NCI-H2081 treated with DMSO at 0.1 percent for 48 hours (cell line): ENCODE results near the gene NDEL1.

Source experiments
- DNase-seq: peaks from one replicate; lab custom pipeline; 2025; lab: John Stamatoyannopoulos, UW

The NDEL1 gene

DNA sequence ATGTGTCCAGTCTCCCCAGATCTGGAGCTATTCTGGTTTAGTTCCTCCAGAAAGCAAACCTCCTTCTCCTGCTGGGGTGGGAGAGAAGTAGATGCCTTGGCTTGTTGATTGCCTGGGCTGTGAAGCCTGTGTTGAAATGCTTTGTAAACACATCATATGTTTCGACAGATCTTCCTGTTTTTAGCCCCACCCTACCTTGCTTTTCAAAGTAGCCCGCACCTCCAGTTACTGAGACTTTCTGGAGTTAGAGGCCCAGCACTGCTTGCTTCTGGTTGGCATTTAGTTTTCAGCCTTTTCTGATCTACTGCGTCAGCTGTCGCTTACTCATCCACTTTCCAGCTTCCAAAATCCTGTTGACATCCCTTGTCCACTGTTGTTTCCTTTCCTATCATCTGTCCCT is 17.9 kb upstream of the NDEL1 start:
- no peak for DNase-seq

DNA sequence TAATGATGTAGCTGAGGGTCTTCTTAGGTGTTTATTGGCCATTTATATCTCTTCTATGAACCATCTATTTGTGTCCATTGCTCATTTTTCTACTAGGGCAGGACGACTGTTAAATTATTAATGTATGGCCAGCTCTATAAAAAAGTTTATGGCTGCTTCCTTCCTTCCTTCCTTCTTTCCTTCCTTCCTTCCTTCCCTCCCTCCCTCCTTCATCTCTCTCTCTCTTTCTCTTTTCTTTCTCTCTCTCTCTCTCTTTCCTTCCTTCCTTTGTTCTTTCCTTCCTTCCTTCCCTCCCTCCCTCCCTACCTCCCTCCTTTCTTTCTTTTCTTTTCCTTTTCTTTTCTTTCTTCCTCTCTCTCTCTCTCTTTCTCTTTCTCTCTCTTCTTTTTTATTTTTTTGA is 17.2 kb upstream of the NDEL1 start:
- DNase-seq: no peak

DNA sequence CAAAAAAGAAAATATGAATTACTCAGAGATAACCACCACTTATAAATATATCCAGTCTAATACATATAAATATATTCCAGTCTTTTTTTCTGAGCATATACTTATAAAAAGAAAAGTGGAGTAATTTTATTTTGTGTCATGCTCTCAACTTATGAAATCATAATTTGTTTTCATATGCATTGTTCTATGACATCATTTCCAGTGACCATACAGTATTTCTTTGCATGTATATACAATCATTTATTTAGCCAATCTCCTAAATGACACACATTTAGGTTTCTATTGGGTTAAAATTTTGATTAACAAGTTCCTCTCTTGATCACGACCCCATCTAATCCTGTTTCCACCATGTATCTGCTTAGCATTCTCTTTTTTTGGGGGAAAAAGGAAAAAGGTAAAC is 16.4 kb upstream of the NDEL1 start:
- DNase-seq: no peak

DNA sequence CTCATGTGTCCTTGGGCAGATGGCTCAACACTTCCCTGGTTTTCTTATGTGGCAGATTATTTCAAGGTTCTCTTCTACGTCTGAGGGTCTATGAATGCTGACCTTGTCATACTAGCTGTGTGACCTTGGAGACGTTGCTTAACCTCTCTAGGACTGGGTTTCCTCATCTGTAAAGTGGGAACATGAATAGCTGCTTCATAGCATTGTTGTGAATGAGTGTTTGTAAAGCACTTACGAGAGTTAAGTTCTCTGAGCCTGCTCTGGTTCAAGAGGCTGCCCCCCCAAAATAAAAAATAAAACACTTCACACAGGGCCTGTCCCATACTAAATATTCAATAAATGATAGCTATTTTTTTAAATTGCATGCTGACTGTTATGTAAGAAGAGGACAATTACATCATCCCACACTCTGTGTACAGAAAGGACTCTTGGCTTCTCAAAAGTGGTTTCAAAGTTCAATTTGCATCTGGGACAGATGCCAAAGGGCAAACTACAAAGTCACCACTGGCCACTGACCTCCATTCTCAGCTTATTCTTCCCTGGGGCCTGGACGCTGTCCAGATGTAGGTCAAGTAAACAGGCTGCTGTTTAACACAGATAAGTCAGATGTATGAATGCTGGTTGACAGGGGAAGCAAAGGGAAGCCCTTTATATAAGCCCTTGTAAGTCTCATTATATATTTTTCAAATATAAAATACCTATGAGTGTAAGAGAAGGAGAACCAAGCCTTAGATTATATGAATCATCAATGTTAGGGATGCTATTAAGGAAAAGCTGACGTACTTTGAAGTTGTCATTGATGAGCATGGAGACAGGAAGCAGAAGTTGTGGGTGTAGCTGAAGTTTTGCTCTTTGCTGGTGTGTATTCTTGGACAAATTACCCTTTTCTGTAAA is 15.4 kb upstream of the NDEL1 start:
- DNase-seq: no peak

DNA sequence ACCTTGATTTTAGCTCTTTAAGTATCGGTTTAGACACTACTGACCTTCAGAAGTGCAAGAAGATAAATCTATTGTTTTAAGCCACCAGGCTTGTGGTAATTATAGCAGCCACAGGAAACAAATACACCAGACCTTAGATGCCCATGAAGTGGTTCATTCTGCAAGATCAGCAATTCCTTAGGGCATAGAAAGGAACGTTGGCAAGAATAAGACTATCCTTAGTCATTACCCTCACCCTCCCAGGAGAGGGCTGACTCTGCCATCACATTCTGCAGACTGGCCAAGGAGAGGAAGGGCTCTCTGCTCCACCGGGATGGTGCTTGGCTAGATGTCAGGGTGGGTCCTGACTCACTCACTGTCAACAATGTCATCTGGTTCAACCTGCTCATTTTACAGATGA is 14.1 kb upstream of the NDEL1 start:
- no peak for DNase-seq

DNA sequence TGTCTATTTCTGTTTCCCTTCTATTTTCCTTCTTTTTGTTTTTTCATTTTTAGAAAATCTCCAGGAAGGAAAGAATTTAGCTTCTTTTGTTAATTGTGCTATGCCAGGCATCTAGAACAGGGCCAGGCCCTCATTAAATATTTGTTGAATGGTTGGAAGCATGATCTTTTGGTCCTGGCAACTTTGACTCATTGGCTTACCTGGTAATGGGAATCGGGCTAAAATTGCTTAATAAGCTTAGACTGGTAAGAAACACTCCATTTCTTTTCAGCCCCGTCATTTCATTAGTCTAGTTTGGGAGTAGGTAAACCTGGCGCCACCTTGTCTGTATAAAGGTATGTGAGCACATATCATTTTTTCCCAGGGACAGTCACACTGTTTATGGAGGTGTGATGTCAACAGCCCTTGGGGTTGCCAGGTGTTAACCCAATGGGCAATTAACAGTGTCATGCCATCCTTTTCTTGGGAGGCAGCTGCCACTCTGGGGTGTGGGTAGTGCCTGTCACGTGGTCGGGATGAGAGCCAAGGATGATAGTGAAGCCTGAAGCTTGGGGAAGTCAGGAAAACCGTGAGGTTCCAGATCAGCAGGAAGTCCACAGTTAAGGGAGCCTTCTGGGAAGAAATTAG is 9.5 kb upstream of the NDEL1 start:
- DNase-seq: no peak

DNA sequence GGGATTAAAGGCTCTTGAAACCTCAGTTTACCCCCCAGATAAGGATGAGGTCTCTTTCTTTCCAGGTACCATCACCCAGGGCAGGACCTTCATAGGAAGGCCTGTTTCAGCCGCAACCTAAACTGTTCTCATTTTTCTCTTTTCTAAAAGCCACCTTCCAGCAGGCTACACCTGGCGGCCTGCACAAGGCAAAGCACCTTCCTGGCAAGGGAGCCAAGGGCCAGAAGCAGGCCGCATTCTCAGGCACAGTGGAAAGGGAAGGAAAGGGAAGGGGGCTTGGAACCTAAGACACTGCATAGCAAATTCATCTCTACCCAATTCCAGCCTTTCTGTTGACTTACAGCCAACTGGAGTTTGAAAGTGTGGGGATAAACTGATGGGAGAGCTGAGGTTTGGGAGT is 8.9 kb upstream of the NDEL1 start:
- DNase-seq: no peak

DNA sequence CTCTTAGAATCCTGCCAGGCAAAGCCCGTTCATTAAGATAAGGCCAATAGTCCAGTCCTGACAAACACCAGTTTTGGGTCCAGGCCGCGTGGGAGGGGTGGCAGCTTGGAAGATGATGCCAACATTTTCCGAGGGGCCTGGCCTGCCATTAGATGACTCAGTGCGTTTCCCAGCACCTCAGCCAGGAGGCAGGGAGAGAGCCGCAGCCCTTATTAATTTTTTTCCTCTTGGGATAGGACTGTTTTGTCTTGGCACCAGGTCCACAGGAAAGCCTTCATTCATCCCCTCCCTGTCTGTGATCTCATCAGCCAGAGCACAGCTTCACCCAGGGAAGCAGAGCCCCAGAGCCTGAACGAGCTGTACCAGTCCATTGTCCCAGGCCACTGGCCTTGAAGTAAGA is 4.7 kb upstream of the NDEL1 start:
- no peak for DNase-seq

DNA sequence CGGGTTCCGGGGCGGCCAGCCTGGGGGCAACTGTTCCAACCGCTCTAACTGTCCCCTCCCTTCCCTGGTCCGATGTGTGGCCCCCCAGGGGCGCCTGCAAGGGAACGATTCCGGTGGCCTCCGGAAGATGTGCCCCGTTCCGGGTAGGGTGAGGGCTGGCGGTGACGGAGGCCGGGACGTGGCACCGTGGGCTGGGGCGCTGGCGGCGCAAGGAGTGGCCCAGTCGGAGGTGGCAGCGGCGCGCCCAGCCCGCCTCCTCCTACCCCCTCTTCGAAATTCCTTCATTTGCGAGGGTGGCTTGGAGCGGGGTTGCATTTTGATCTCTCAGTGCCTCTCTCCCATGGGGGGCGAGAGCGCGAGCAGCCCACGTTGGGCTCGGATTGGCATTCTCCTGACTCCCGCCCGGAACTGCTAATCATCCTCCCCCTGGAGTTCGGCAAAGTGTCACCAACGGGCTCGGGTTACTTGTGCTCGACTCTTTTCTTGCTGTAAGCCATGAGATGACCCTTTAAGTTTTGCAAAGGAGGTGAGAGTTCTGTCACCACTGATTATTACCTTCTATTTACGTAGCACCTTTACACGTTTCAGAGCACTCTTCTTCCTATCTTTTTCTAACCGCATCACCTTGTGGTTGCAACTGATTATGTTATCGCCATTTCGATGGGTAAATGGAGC is 622 bp downstream of the NDEL1 start:
- no peak for DNase-seq

DNA sequence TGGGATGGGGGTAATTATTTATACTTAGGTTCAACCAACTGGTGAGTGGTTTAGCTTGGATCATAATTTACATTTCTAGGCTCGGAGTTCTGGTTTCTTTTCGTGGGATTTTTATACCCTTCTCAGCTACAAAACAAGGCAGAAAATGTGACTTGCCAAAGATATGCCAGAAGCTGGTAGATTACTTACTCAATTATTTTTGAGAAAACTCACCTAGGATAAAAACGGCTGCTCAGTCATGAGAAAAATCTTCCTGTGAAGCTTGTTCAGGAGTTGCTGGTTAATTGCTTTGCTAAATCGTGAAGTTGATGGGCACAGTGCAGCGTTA is 1.1 kb downstream of the NDEL1 start:
- DNase-seq: no peak

DNA sequence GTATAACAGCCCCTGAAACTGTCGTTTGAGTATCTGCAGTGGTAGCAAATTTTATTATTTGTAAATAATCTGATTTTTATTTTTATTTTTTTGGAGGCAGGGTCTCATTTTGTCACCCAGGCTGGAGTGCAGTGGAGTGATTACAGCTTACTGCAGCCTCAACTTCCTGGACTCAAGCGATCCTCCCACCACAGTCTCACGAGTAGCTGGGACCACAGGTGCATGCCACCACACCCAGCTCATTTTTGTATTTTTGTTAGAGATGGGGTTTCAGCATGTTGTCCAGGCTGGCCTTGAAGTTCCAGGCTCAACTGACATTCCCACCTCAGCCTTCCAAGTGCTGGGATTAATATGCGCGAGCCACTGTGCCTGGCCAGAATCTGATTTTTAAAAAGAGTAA is 2.8 kb downstream of the NDEL1 start:
- no peak for DNase-seq

DNA sequence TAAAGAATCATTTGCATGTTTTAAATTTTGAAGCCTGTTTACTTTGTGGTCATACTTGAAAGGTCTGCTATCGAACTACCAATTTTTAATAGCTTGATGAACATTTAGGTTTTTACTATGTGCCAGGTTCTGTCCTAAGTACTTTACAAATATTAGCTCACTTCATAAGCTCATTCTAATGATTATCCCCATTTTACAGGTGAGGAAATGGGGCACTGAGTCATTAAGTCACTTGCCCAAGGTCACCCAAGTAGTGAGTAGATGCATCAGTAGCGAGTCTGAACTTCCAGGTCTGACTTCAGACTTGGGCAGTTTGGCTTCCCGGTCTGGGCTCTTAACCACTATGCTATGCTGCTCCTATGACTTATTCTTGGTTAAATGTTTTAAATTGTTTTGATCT is 4.0 kb downstream of the NDEL1 start:
- no peak for DNase-seq

DNA sequence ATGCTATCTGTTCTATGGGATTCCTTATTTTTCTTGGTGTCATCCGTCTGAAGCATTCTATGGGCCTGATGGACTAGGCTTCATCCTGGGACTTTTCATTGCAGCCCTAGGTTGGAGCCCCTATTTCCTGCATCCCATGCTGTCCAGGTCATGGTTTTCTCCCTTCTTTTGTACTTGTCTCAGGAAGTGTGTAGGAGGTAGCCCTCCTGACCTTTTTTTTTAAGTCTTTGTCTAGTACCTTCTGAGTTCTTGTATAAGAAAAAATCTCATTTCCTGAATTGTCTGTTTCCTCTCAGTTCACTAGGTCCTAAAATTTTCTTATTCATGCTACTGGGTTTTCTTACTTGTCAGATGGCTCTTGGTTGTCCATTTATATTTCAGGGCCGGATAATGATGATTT is 6.0 kb downstream of the NDEL1 start:
- DNase-seq: no peak

DNA sequence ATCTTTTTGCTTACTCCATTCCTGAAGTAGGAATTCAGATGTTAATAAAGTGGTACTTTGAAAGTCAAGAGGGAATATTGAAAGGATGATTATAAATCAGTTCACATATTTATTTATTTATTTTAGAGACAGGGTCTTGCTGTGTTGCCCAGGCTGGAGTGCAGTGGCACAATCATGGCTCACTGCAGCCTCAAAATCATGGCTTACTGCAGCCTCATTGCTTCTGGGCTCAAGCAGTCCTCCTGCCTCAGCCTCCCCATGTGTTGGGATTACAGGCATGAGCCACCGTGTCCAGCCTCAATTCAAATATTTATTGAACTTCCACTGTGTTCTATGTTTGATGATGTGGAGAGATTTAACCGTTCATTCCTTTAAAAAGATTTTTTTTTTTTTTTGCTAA is 6.6 kb downstream of the NDEL1 start:
- DNase-seq: no peak

DNA sequence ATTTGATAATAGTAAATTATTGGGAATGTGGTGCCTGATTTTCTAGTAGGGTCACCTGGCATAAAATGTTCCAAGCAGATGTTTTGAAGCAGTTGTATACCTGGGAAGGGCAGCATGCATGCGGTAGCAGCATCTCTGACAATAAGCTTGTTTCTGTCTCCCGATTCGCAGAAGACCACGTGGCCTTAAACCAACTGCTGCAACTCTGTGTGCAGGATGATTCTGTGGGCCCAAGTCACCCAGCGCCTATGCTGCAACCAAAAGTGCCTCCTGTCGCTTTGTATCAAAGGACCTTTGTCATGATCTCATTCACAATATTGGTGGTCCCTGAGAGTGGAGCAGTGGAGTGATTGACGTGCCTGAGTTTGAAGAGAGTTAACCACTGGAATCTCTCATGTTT is 8.1 kb downstream of the NDEL1 start:
- DNase-seq: no peak

DNA sequence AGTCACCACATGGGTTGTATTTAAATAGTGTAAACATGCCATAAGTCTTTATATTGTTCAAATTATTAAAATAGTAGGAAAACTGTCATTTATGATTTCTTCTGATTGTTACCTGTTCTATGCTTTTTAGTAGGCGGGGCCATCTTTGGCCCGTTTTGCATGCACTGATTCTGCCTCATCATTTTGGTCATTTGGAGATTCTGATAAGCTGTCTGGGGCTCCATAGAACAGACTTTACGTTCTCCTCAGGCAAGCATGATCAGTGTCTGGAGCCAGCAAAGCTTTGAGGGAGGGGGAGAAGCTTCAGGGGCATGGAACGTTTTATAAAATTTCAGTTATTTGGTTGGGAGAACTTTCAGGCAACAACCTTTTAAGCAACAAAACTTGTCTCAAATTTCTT is 8.8 kb downstream of the NDEL1 start:
- DNase-seq: no peak

DNA sequence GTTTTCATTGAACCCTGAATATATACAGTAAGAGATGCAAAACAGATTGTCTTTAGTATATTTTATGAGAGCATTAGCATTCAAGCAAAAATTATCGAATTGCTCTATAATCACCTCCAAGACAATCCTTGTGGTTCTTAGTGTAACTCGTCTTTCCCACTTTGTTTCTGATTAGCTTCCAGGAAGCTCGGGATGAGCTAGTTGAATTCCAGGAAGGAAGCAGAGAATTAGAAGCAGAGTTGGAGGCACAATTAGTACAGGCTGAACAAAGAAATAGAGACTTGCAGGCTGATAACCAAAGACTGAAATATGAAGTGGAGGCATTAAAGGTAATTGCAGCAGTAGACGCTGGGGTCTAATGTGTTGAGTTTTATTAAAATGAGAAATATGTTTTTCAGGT is 9.9 kb downstream of the NDEL1 start:
- no peak for DNase-seq

DNA sequence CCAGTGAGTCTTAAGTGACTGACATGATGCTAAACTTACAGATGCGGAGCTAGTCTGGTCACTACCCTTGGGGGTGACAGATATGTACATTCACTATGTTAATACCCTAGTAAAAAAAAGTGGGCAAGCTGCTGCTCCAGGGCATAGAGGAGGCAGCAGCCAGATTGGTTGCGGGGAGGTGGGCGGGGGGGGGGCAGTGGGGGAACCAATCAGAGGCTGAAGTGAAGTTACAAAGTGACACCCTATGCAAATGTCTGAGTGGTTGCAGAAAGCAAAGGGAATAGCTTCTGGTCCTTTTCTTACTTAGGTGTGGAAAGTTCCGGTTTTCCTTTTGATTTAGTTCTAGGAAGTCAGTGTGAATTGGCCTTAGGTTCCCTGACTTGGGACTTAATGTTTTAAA is 12.1 kb downstream of the NDEL1 start:
- DNase-seq: no peak

DNA sequence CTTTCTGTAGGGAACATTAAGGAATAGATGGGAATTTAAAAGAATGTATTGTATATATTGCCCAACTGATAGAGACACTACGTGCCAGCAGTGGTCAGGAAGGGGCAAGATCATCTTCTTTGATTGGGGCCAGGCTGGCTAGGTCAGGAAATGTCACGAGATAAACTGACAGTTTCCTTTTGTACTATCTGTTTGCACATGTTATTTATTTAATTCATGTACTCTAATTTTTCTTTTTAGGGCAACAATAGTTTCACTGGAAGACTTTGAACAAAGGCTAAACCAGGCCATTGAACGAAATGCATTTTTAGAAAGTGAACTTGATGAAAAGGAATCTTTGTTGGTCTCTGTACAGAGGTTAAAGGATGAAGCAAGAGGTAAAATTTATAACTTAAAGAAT is 12.6 kb downstream of the NDEL1 start:
- DNase-seq: no peak

DNA sequence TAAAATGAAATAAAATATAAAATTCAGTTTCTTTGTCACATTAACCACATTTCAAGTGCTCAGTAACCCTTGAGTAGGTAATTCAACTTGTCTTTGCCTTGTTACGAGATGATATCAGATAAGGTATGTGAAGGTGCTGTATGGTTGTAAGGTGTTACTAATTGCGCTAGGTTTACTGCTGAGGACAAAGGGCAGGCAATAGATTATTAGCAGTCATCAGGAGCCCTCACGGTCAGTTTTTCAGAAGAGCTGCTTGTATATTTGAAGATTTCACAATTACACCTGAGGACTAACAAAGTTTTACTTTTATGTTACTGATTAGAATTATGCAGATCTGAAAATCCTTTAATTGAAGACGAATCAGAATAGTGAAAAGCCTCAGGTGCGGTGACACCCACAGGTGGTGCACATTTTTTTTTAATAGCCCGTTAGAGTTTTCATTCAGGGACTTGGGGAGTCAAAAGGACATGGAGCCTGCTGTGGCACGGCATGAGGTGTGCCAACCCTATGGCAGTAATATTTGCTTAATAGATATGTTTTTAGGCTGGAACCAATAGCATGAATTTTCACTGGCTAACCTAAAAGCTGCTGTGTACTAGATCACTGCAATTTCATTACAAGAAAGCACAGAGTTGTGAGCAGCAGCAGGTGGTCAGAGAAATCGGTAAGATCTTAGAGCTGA is 16.4 kb downstream of the NDEL1 start:
- DNase-seq: no peak

DNA sequence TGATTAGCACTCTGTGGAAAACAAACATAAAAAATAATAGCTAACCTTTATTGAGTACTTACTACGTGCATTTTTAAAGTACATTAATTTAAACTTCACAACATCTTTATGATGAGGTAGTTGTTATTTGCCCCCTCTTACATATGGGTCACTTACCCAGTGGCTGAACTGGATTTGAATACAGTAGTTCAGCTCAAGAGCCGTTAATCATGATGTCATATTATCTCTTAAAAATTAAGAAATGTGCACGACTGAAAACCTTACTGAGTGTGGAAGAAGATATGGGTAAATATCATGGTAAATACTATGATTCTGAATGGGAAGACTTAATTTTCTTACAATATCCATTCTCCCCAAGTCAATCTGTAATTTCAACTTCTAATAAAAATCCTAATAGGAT is 17.6 kb downstream of the NDEL1 start:
- DNase-seq: no peak

DNA sequence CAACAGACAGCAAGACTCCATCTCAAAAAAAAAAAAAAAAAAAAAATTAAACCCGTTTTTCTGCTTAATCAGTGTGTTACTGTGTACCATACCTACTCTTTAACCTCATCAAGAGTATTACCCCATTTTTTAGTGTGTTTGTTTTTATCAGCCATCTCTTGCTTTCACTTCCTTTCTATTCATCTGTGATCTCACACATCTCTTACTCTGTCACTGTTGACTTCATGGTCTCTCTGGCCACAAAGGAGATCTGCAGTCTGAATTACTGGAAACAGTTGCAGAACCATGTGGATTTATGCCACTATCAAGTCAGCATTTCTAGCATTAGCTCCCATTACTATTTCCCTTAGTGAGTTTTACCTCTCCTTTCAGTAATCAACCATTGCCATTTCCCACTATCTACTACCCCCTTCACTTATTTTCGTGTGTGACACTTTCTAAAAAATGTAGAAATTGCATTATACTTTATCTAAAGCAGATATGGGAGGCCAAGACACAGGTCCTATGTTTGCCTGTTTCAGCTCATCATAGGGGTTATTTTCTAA is 20.1 kb downstream of the NDEL1 start:
- DNase-seq: no peak

DNA sequence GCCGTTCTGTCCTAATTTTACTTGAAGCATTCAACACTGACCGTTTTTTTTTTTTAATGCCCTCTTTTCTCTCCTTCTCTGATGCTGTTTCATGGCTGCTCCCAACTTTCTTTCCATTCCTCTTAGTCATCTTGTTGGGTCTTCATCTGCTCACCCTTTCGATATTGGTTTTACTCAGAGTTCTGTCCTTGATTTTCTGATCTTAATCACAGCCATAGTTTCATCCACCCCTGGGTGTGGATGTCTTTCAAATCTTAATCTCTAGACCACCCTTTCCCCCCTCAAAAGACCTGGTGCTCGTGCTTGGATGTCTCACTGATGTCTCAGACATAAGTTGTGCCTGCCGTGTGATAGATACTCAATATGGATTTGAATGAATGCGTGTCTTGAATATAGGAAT is 22.4 kb downstream of the NDEL1 start:
- DNase-seq: no peak
